Small intestine (tissue), 7 donors: Measurements from ENCODE around the gene NRG2. TPM values are rescaled to one million over a fixed set of nuclear protein-coding genes. Genes with fewer than 3 reads are reported as not detected.

Experiments
- DNase-seq, 2 donors: peaks; one replicate each; pipeline versions ENCODE4 v3.0.0 to v3.0.0-alpha.2; 2013
- FAIRE-seq: peaks from 2 replicates; lab custom pipeline; 2012; peaks lifted over from hg19 to GRCh38; lab: Jason Lieb, UNC
- H3K27ac ChIP-seq, 3 donors: one replicate each; pipeline ENCODE4 v1.5.1; 2013; ENCODE audit warnings: low read length in 2 of 3, mild to moderate bottlenecking in 2 of 3, control low read depth in 1 of 3, inconsistent platforms in 1 of 3, low read depth in 1 of 3, moderate library complexity in 1 of 3
- H3K27me3 ChIP-seq, 3 donors: one replicate each; pipeline ENCODE4 v1.6.1; 2013; ENCODE audit warnings: low read length in 3 of 3, inconsistent platforms in 1 of 3; ENCODE audit not compliant: control insufficient read depth in 3 of 3, insufficient read depth in 3 of 3
- H3K36me3 ChIP-seq, 3 donors: one replicate each; pipeline ENCODE4 v1.6.1; 2013; ENCODE audit warnings: low read length in 3 of 3, inconsistent platforms in 1 of 3, low read depth in 1 of 3, mild to moderate bottlenecking in 1 of 3, moderate library complexity in 1 of 3; ENCODE audit not compliant: control insufficient read depth in 3 of 3, insufficient read depth in 2 of 3
- H3K4me1 ChIP-seq, 3 donors: one replicate each; pipeline ENCODE4 v1.6.1; 2013; ENCODE audit warnings: low read length in 2 of 3, inconsistent platforms in 1 of 3, low read depth in 1 of 3, mild to moderate bottlenecking in 1 of 3, moderate library complexity in 1 of 3; ENCODE audit not compliant: control insufficient read depth in 3 of 3, insufficient read depth in 2 of 3
- H3K4me3 ChIP-seq, 3 donors: one replicate each; pipeline ENCODE4 v1.5.1; 2013; ENCODE audit warnings: low read length in 3 of 3, control low read depth in 1 of 3, inconsistent platforms in 1 of 3, low read depth in 1 of 3, mild to moderate bottlenecking in 1 of 3, moderate library complexity in 1 of 3
- H3K9me3 ChIP-seq, 2 donors: one replicate each; pipeline ENCODE4 v1.6.1; 2013; ENCODE audit warnings: low read depth in 1 of 2, low read length in 1 of 2; ENCODE audit not compliant: control insufficient read depth in 2 of 2, insufficient read depth in 1 of 2
- WGBS, 3 donors: extraction: QIAGEN DNeasy Blood & Tissue Kit; methylation state at CpG; one replicate each; pipeline ENCODE4 v1.1.7; 2013; 5-methylcytosine and 5-hydroxymethylcytosine counted together
- polyA plus RNA-seq, 4 donors: library from polyadenylated mRNA; stranded (reverse) in 3 of 4; unstranded in 1 of 4; fragments of 200-250 nt in 3 of 4; fragments of 120-200 nt in 1 of 4; gene quantifications; one replicate each; pipeline versions ENCODE4 v1.2.1 to v1.2.3, GENCODE V29; 2013
- donor health status: healthy with polysubstance abuse.
- donor health status: control.
- donor health status: control.
- donor health status: Bipolar disorder and iron deficiency.
- donor health status: healthy.

NRG2 gene
- polyA plus RNA-seq, 4 donors = 0.19 to 0.55 TPM; not detected in 2

- no peaks in the 10 kb centered on the region for H3K36me3 ChIP-seq
- no peak overlapping the region for H3K27ac ChIP-seq
- DNase-seq (no peak), FAIRE-seq (no peak)
- peaks cover 0 to 74% (median 30%) of the 10 kb centered on the region in 3 donors for H3K27me3 ChIP-seq
- WGBS, 3 donors = 51 to 79% (median 75%) methylated on average over 2 of the region's 2 CpGs
- H3K9me3 ChIP-seq = no peaks in the 10 kb centered on the region
- H3K4me3 ChIP-seq = no peak overlapping the region
- no peaks in the 10 kb centered on the region for H3K4me1 ChIP-seq
Observed at GRCh38 chr5:139798883-139799282, 244.2 kb downstream of the NRG2 start.

DNA sequence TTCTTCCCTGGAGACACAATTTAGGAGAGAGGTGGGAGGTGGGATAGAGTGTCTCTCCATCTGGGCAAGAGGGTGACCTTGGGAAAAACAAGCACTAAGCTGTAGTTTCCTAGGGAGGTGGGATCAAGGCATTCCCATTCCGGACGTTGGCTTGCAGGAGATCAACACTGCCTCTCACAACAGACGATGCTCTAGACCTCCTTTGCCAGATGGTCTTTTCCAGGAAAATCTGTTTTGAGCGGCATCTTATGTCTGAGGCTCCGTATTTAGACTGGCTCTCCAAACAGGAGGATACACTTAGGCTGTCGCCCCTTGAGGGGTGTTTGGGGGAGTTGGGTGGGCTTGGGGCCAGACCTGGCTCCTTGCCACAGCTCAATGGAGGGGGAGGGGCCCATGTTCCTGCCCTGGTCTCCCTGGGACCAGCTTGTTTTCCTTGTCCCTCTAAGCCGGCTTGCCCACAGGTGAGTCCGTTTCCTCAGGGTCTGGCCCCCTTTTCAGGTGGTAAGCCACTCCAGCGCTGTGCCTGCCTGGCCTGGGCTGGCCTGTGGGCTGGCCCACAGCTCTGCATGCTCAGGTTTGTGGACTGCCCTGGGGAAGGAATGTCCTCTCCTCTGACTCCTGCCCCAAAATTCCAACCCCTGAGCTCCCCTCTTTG is 245.1 kb downstream of the NRG2 start:
- no peaks in the 10 kb centered on the region for H3K9me3 ChIP-seq
- no peak overlapping the region for H3K27ac ChIP-seq
- H3K4me3 ChIP-seq = no peak overlapping the region
- H3K36me3 ChIP-seq = no peaks in the 10 kb centered on the region
- peaks cover 0 to 83% (median 33%) of the 10 kb centered on the region in 3 donors for H3K27me3 ChIP-seq
- FAIRE-seq (no peak), DNase-seq (no peak)
- no peaks in the 10 kb centered on the region for H3K4me1 ChIP-seq
- WGBS, 3 donors = 49 to 56% (median 55%) methylated on average over 9 of the region's 9 CpGs

DNA sequence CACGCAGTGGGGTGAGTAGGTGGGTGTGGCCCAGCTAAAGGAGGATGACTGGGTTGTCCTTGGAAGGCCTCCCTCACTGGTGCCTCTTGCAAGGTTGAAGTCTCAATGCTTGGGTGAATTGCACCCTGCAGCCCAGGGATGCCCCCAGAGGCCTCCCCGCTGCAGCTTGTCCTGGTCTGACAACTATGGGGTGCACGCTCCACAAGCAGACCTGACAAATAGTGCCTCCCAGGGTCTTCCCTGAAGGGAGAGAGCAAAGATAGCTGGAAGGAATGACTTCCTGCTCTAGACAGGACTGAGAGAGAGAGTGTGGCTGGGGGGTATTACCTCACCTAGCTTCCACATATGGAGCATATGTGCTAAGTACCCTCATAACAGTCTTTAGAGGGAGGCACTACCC is 245.8 kb downstream of the NRG2 start:
- H3K4me3 ChIP-seq = no peak overlapping the region
- H3K4me1 ChIP-seq = no peaks in the 10 kb centered on the region
- no peak for FAIRE-seq
- DNase-seq = no peak
- WGBS, 3 donors = 50 to 63% (median 51%) methylated on average over 3 of the region's 3 CpGs
- no peak overlapping the region for H3K27ac ChIP-seq
- no peaks in the 10 kb centered on the region for H3K9me3 ChIP-seq
- H3K27me3 ChIP-seq = peaks cover 0 to 79% (median 33%) of the 10 kb centered on the region in 3 donors
- no peaks in the 10 kb centered on the region for H3K36me3 ChIP-seq

Other genes starting within 250 kb of the NRG2 start
- gene PSD2, start 247.5 kb downstream of the NRG2 start, polyA plus RNA-seq = under 1 TPM in 2 of 4 donors, not detected in 2; 0.12 to 0.34 TPM
- 10 to 100 TPM in 1 of 4 donors, 1 to 10 TPM in 3; 4.8 to 15.8 (median 8.3) TPM for gene PURA, start 70.8 kb upstream of the NRG2 start, polyA plus RNA-seq
- 10 to 100 TPM in 1 of 4 donors, 1 to 10 TPM in 3; 4.6 to 10.1 (median 7.9) TPM for gene IGIP, start 82.6 kb upstream of the NRG2 start, polyA plus RNA-seq
- 100 to 1,000 TPM in 3 of 4 donors, 10 to 100 TPM in 1; 94.4 to 884 (median 546) TPM for gene CYSTM1, start 131.9 kb upstream of the NRG2 start, polyA plus RNA-seq